Cortex of kidney (tissue), 1 donor: ENCODE measurements around the gene CREB3L2.

Source experiments
- DNase-seq: peaks from one replicate; lab custom pipeline; 2025; lab: John Stamatoyannopoulos, UW

CREB3L2 gene

DNA sequence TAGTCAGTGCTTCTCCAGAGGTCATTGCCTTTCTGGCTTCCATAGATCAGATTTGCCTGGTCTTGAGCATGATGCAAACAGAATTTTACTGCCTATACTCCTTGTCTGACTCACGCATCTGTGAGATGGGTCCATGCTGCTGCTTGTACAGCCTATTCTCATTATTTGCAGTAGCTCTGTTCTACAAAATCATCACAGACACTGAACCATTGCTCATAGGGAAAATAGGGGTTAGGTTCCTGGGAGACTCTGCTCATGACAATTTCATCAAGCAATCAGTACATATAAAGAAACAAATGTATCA, 7.4 kb upstream of the CREB3L2 start:
- no peak for DNase-seq

DNA sequence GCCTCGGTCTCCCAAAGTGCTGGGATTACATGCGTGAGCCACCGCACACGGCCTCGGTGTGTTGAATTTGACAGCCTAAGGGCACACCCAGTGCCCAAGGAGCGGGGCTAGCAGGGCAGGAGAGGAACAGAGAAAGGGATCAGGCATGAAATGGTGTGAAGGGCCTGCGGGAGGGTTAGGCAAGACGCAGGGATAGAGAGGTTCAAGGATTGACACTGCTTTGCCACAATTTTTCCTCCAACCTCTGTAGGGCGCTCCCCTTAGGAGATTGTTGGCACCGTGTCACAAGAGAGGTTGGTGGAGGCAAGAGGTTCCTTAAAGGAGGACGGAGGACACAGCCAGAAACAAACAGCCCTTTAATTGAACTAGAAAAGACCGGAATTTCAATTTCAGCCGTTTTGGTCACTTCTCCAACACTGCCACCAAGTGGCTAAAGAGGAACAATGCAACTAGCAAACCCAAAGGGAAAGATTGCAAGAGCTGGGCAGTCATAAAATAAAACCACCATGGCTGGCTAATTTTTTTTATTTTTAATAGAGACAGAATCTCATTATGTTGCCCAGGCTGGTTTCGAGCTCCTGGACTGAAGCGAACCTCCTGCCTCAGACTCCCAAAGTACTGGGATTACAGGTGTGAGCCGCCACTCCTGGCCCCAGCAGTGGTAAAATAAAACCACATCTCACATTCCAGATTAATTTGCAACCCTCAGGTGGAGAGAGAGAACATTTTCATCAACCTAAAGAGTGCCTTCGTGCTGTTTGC, 6.9 kb upstream of the CREB3L2 start:
- no peak for DNase-seq

DNA sequence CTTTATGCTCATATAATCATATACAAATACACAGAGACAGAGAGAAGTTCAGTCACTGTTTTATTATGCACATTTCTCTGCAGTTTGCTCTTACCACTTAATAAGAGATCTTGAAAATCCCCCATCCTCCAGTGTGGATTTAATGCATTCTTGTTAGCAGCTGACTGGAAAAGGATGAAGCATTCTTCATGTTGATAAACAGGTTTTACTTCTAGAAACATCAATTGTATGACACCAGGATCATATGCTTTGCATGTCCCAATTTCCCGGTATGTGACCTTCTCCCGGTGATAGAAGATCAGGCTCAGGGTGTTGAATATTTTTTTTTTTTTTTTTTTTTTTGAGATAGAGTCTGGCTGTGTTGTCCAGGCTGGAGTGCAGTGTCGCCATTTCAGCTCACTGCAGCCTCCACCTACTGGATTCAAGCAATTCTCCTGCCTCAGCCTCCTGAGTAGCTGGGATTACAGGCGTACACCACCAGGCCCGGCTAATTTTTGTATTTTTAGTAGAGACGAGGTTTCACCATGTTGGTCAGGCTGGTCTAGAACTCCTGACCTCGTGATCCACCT, 6.2 kb upstream of the CREB3L2 start:
- no peak for DNase-seq

DNA sequence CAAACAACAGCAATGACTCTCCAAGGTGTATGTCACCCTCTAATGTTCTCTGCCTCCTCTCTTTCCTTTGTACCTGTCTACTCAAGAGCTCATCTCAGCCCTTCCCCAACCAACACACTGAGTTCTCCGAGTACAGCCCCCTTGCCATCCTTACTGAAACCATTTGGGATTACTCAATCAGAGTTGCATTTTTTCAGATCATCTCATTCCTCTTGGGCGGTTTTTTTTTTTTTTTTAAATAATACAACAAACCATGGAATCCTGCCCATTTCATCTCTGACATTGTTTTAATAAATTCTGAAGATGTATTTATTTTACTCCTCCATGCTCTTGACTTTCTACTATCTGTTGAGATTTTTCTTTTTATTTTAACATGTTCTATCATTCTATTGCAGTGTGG, 4.2 kb upstream of the CREB3L2 start:
- no peak for DNase-seq

DNA sequence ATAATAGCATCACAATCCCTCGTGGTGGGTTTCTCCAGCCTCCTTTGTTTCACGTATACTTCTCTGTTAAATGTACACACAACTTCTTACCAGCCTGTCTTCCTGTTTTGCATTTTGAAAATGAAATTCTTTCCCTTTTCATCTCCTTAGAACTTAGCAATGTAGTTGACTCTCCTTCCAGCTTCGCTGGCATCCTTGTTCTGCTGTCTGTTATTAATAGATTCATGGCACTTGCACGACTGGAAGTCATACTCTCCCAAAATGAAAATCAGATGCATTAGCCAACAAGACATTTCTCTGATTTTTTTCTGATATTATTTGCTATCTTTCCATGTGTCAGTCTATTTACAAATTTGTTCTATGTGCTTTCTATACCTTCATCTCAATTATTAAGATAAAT, 3.0 kb upstream of the CREB3L2 start:
- DNase-seq = no peak

DNA sequence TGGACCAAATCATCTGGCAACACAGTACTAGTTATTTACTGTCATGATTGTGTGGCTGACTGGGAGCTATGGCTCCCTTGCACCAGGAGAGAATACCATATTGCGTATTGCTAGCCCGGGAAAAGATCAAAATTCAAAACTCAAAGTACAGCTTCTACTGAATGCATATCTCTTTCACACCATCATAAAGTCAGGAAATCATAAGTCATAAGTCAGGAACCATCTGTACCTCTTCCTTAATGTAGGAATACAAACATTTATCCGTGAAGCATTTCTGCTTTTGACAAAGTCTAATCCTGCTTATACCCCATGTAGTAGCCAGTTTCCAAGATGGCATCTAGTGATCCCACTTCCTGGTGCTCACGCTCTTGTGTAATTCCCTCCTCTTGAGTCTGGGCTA, 2.2 kb upstream of the CREB3L2 start:
- DNase-seq = no peak

DNA sequence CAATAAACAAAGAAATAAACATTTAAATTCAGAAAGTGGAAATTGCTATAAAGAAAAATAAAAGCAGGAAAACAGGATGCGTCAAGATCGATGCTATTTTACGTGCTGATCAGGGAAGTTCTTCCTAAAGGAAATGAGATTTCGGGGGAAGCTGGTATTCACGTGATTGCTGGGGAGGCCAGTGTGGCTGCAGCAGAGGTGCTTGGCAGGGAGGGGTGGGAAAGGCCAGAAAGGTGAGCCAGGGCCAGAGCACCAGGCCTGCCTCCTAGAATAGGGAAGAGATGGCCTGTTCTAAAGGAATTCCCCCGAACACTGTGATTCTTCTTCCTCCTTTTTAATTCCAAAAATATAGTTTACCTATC, 923 bp upstream of the CREB3L2 start:
- DNase-seq = no peak

DNA sequence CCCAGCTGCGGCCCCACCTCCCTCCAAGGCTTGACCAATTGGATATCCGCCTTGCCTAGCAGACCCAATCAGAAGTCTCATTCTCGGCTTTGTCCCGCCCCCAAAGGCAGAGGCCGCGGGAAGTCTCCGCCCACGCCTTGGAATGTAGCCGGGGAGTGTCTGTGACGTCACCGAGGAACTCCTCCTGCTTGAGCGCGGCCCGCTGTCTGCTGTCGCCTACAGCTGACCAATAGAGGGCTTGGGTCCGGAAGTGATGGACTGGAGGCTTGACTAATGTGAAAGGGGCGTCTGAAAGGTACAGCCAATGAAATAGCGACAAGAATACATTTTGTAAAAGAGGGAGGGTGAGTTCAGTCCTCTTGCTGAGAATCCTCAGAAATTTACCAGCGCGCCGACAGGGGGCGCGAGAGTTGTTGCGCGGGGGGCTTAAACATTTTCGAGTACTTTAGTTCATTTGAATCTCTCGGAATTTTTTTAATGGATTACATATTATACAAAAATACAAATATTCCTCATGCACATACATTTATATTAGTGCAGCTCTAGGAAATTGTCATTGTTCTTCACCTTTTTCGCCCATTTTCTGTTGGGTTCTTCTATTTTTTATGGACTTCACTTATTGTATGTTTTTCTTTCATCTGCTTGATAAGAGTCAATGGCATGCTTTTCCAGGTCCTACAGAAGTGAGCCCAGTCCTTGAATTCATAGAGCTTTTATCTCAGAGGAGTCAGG, 376 bp upstream of the CREB3L2 start:
- DNase-seq = peak; percentile 87

DNA sequence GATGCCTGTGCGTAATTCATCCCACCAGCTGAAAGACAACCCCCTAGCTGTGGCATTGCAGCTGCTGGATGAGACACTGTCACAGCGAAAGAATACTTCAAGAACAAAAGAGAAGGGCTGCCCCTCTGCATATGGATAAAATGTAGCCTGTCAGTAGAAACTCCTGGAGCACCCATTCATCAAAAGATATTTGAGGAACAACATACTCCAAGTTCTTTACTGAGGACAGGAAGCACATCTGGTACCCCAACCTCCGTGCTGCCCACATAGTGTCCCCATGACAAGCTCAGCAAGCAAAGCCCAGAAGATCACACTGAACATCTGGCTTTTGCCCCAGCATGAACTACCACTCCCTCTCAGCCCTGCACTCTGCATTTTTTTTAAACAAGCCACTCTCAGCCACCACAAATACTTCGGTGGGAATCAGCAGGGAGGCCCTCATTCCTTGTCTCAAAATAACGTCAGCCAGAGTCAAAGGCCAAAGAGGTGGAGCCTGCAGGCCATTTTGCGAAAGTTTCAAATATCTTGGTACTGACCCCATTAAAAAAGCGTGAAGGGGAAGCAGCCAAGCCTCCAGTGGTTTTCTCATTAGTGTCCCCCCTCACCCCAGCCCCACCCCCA, 1.7 kb downstream of the CREB3L2 start:
- DNase-seq = no peak

DNA sequence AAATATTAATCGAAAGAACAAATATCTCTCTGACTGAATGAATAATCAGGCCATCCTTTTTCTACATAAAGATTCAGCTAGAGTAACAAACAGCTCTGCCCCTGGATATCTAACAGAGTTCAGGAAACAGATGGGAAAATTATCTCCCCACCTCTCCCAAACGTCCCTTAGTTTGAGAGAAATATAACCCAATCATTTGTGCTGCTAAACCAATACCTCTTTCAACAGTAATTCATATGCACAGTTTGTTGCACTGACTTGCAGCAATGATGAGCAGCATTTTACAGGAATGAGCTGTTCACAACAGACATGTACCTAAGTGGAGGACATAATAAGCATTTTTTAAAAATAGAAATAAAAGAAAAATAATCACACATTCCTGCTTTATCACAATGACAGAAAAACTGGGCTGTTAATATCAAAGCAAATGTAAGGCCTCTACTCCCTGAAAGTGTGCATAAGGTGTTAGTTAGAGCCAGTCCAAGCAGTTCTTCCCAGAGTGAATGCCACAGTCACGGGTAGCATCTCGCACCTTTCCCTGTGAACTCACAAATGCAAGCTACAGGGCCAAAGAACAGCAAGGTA, 2.3 kb downstream of the CREB3L2 start:
- DNase-seq = no peak

DNA sequence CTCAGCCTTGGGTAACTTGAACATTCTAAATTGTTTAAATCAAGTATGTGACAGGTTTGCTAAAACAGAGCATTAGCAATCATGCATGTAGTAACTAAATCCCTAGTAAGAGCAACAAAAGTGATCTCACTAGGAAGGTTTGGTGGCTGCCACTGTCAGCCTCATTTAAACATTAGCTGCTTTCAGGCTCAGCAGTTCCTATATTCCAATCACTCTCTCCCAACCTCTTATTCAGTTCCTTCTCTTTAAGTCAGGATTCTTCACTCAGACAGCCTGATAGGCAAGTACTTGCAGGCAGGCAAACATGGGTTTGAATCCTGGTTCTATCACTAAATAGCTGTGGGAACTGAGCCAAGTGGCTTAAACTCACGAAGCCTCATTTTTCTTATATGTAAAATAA, 3.6 kb downstream of the CREB3L2 start:
- DNase-seq = no peak

DNA sequence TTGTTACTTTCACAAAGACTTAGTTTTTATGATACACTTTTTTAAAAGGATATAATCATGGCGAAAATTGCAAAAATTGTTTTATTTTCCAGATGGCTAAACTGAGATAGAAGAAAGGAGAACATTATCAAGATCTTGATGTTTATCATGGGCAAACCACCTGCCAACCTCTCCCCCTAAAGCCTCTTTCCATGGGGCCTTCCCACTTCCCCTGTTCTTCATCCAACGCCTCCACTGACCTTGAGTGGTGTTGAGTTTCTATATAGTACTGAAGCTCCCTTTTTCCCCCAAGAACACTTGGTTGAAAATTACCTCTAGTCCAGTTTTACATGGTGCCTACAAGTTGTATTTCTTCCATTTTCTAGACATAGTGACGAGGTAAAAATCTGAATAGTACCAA, 5.0 kb downstream of the CREB3L2 start:
- DNase-seq = no peak

DNA sequence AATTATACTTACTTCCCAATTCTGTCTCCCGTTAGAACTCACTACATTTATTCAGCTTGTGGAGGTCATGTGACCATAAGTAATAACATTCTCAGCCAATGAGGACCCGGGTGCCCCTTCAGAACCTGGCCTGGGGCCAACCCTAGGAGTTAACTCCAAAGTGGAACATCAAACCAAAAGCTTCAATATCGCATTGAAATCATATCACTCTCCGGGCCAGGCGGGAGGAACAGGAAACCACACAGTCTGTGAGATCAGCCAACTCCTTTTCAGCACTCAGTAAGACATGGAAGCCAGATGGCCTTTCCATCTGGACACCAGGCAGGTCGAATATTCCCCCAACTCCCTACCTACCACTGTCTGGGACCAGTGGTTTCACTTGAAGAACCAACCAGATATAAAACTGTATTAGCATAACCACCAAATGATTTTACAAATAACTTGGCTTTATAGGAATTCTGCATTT, 5.5 kb downstream of the CREB3L2 start:
- DNase-seq = no peak

DNA sequence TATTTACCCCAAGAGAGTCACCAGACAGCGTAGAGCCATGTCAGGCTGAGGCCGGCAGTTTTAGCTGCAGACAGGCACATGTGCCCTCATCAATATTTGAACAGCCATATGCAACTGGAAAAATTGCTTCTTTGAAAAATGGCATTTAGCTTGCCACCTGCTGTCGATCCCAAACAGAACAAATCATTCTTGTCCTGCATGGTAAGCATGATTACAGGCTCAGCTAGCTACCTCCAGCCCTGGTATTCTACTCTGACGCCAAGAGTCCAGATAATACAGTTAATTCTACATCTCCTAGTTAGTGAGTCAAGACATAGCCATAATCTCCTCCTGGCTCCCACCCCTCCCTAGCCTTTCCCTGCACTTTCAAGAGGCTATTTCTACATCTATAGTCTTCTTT, 7.7 kb downstream of the CREB3L2 start:
- no peak for DNase-seq

DNA sequence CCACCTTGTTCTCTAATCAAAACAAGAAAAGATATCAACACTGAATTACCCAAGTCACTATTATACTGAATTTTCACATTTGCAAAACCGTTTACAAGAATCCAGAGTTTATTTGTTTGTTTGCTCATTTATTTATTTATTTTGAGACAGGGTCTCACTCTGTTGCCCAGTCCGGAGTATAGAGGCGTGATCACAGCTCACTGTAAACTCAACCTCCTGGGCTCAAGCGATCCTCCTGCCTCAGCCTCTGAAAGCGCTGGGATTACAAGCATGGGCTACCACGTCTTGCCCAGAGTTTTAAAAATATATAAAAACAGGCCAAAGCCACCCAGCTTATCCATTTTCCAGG, 8.5 kb downstream of the CREB3L2 start:
- DNase-seq = no peak

DNA sequence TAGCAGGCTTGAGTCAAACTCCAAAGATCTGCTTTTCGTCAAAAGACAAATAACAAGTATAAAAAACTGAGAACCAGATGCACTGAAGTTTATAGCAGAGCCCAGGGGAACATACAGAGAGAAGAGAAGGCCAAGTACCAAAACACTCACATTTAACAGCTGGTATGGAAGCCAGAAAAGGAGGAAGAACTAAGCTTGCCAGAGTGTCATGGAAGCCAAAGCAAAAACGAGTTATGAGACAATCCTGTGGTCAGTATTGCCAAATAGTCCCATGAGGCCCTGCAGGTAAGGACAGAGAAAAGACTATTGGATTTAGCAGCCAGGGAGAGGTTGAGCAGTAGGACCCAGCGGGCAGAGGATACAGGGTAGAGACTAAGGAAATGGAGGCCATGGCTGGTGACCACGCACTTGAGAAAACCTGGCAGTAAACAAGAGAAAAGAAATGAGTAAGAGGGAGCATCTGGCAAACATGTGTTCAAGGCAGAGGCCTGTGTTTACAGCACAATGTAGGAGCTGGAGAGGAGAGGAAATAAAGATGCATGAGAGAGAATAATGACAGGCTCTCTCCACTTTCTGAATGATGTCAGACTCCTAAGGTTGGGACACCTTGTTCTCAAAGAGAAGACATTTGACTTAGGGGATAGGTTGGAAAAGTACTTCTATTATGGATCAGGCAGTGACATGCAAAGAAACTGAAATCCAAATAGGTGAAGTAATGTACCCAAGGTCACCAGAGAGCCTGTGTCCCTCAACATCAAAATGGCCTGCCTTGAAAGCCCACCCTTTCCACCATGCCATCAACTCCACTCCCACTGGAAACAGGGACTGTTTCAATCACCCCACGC, 9.1 kb downstream of the CREB3L2 start:
- DNase-seq = no peak

DNA sequence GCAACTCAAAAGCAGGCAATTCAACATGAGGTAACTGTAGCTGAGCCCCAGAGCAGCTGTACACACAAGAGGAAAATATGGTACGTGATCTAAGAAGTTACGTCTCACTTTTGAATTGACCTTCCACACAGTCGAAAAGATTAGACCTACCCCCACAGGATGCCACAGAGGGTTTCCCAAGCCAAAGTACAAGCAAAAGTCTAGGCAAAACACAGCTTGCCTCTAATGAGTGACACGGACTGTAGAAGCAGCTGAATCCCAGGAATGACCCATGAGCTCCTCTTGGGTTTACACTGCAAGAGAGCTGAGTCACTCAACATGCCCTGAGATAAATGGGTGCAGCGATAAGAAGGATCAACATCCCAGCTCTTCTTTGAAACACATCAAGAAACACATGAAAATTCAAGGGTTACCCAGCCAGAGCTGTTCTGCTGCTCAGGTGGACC, 9.8 kb downstream of the CREB3L2 start:
- no peak for DNase-seq

DNA sequence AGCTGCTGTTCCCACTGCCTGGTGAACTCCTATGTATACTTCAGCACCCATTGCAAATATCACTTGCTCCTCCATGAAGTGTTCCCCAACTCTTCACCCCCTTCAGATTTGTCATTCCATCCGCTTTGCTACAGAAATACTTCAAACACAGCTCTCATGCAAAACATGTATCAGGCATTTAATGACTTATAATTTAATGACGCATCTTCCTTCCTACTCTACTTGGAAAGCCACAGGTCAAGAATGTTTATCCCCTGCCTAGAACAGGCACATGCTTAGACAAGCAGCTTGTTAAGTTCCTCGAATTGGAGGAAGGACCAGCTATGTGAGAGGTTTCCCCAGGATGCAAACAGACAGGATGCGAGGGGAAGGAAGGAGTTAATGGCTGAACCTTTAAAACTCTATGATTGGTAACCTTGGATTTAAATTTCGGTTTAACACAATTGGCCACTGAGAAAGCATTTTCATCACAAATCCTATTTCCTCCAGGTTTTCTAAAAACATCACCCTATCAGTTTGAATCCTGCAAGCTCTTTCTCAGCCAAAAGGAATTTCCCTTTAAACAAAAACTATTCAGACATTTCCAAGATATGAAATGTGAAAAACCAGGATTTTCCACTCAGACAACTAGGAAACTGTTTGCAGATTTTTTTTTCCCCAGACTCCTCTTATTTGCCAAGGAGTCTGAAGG, 11.5 kb downstream of the CREB3L2 start:
- DNase-seq = no peak

DNA sequence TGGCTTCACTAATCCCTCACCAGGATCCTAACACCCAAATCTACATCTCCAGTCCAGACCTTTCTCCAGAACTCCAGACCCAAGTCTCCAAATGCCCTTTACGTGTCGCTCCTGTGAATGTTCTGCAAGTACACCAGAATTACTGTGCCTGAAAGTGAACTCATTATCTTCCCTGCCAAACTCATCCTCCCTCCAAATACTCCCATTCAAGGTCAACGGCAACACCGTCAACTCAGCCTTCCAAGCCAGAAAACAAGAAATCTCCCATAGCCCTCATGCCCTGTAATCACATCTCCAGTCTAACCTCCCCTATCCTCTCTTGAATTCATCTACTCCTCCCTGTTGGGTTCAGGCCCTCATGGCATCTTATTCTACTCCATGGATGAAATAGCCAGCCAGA, 12.3 kb downstream of the CREB3L2 start:
- no peak for DNase-seq

DNA sequence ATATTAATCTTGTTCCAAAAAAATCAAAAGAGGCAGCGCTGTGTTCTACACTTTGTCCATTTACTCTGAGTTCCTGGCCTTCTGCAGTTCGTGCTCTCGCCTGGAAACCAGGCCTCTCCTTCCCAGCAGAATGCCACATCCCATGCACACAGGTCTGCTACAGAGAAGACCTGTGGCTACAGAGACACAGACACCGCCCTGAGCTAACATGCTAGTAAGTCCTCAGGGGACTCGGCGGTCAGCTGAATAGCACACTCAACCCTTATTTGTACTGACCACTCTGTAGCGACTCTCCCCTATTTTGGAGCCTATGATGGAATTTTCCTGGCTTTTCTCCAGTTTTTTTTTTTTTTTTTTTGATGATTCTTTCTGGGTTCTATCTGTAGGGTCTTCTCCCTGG, 12.8 kb downstream of the CREB3L2 start:
- DNase-seq = no peak

DNA sequence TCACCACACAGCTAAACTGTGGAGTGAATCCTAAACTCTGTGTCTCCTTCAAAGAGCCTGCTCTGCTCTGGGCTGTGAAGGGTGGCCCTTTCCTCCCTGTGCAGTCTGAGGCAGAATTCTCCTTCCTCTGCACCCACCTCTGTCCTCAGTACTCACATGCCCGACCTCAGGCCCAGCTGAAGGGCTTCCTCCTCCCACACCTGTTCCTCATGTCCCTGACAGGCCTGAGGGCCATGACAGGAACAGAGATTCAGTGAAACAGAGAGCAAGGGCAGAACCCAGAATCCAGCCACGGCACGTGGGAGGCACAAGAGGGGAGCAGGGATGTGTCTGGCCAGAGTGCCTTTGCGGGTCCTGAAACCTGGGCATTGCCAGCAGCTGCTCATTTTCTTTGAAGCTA, 13.9 kb downstream of the CREB3L2 start:
- DNase-seq = no peak
